Measurements from ENCODE around the gene SH2B3. TPM values are rescaled to one million over a fixed set of nuclear protein-coding genes. Genes with fewer than 3 reads are reported as not detected.

The SH2B3 gene
- total RNA-seq, 3 donors from 2014 or later (not counting 1 experiment from before 2014, with no cell fraction given), result 68.1 to 81.3 (median 68.4) TPM

DNA sequence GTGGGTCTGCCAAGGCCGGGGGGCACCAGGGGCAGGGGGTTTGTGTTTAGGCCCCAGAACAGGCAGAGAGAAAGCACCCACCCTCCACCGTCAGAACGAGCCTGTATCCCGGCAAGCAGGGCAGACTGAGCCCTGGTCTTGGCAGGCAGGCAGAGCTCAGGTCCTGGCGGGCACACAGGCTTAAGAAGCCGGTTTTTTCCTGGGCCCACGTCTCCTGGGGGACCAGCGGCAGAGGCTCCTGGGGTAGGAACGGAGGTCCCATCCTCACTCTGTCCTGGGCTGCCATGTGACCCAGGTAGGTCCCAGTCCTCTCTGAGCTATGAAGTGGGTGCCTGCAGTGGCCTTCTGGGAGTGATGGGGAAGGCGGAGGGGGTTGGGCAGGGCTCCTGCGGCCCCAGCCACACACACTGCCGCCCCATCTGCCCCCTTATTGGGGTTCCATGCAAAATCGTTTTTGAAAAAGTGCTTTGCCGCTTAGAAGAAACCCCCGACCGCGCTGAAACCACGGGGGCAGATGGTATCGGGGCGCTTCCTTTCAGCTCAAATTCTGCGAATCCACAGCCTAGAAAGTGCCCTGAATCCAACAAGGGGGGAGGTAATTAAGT, 24.2 kb downstream of the SH2B3 start:
- H3K27me3 Mint-ChIP-seq (ENCODE audit: low read depth in 2 of 2), result no peaks in the 10 kb centered on the region
- peak overlapping the region; percentile 10 for H3K4me3 ChIP-seq (ENCODE audit: low read length)

DNA sequence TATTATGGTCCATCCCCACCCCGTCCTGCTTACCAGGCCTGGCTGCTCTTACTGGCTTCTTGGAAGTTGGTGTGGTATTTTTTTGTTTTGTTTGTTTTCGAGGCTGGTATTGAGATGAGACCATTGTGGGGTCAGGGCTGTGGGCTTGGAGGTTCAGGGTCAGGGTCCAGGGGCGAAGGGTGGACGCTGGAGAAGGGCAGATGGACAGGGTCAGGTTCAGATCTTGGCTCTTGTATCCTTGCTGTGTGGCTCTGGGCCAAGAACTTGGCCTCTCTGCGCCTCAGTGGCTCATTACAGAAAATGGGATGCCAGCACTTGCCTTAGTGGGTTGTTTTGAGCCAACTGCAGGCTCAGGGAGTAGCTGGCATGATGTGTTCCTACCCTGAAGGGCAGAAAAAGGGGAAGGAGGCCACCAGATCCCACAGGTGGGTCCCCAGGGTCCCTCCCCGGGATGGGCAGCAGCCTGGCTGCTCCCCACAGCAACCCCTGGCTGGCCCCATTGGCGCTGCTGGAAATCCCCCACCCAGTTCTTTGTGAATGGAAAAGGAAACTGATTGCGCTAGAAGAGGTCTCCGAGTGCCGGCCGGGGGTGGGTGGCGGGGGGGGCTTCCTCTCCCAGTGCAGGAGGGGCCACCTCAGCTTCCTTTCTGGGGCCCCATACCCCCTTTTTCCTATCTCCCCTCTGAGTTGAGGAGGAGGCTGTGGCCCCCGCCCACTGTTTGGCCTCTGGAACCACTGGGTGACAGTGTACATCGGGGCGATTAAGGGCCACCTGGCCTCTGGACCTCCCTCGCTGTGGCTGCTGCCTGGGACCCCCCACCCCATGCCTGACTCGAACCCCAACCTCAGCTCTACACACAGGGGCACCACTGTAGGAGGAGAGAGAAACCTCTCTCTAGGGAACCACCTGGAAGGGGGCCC, 25.0 kb downstream of the SH2B3 start:
- intact Hi-C loops (cut with micrococcal nuclease), result loop anchor here (1.0 to 10.0 kb wide), 2 partner anchors 24 to 1546 kb away; partner anchors contain the start of gene GLTP
- peaks cover 85 to 91% of the 10 kb centered on the region in 2 donors for H3K4me1 Mint-ChIP-seq
- Histone ChIP-seq H3K36me3 (ENCODE audit: control insufficient read depth, insufficient read depth, low read length) (no peaks in the 10 kb centered on the region), H3K9me3 (ENCODE audit: control insufficient read depth, insufficient read depth, low read length) (no peaks in the 10 kb centered on the region), H3K4me3 (ENCODE audit: low read length) (peak overlapping the region; percentile 10), H3K4me1 (ENCODE audit: control insufficient read depth, insufficient read depth, low read length) (peaks cover 98% of the 10 kb centered on the region), H3K27ac (ENCODE audit: low read length) (peak overlapping the region; percentile 97), H3K27me3 (ENCODE audit: control insufficient read depth, insufficient read depth, low read length) (no peaks in the 10 kb centered on the region)
- ATAC-seq (peak; percentile 16 to 47 (median 32)), DNase-seq (peak; percentile 73 to 89)
- no peaks in the 10 kb centered on the region for H3K9me3 Mint-ChIP-seq
- WGBS (ENCODE audit: insufficient coverage), result 6% methylated on average over 10 of the region's 17 CpGs
- H3K4me3 Mint-ChIP-seq, result peak overlapping the region; percentile 86
- no peaks in the 10 kb centered on the region for H3K36me3 Mint-ChIP-seq
- no peak for TF ChIP-seq CTCF (IDR thresholded peaks at IDR 0.05)
- H3K27me3 Mint-ChIP-seq (ENCODE audit: low read depth in 2 of 2), result no peaks in the 10 kb centered on the region
- H3K27ac Mint-ChIP-seq, result peak overlapping the region; percentile 96 to 100

More for the DNA sequence above, 24.2 kb downstream of the SH2B3 start:
- Histone ChIP-seq H3K27ac (ENCODE audit: low read length) (peak overlapping the region; percentile 97), H3K27me3 (ENCODE audit: control insufficient read depth, insufficient read depth, low read length) (no peaks in the 10 kb centered on the region), H3K36me3 (ENCODE audit: control insufficient read depth, insufficient read depth, low read length) (no peaks in the 10 kb centered on the region), H3K9me3 (ENCODE audit: control insufficient read depth, insufficient read depth, low read length) (no peaks in the 10 kb centered on the region), H3K4me1 (ENCODE audit: control insufficient read depth, insufficient read depth, low read length) (peaks cover 98% of the 10 kb centered on the region)
- no peaks in the 10 kb centered on the region for H3K9me3 Mint-ChIP-seq
- H3K4me3 Mint-ChIP-seq, result peak overlapping the region; percentile 86
- no peak for TF ChIP-seq CTCF (IDR thresholded peaks at IDR 0.05)
- peak; percentile 22 to 43 (median 28) for ATAC-seq
- H3K27ac Mint-ChIP-seq, result peak overlapping the region; percentile 96 to 100
- H3K36me3 Mint-ChIP-seq, result no peaks in the 10 kb centered on the region
- WGBS (ENCODE audit: insufficient coverage), result 5% methylated on average over 21 of the region's 21 CpGs
- DNase-seq, result peak; percentile 78 to 88
- H3K4me1 Mint-ChIP-seq, result peaks cover 85 to 91% of the 10 kb centered on the region in 2 donors
- intact Hi-C loops (cut with micrococcal nuclease), result loop anchor here (1.0 to 10.0 kb wide), 2 partner anchors 24 to 1545 kb away; partner anchors contain the start of gene GLTP

GRCh38 chr12:111431772-111432171, 26.0 kb downstream of the SH2B3 start:
- no peak overlapping the region for H3K4me3 ChIP-seq (ENCODE audit: low read length)
- H3K36me3 Mint-ChIP-seq, result no peaks in the 10 kb centered on the region

More at GRCh38 chr12:111431772-111432171, 26.0 kb downstream of the SH2B3 start:
- DNase-seq (no peak), ATAC-seq (no peak)
- H3K4me1 ChIP-seq (ENCODE audit: control insufficient read depth, insufficient read depth, low read length), result peaks cover 98% of the 10 kb centered on the region
- intact Hi-C loops (cut with micrococcal nuclease), result loop anchor here (10.0 kb wide), 1 partner anchor 1547 kb away; the partner anchor contains the start of gene GLTP
- TF ChIP-seq CTCF (IDR thresholded peaks at IDR 0.05), result no peak
- no peaks in the 10 kb centered on the region for H3K36me3 ChIP-seq (ENCODE audit: control insufficient read depth, insufficient read depth, low read length)
- H3K9me3 ChIP-seq (ENCODE audit: control insufficient read depth, insufficient read depth, low read length), result no peaks in the 10 kb centered on the region
- peak overlapping the region; percentile 86 for H3K4me3 Mint-ChIP-seq
- H3K27ac ChIP-seq (ENCODE audit: low read length), result peak overlapping the region; percentile 97
- H3K4me1 Mint-ChIP-seq, result peaks cover 85 to 91% of the 10 kb centered on the region in 2 donors
- WGBS (ENCODE audit: insufficient coverage), result 96% methylated on average over 6 of the region's 6 CpGs
- no peaks in the 10 kb centered on the region for H3K9me3 Mint-ChIP-seq
- H3K27me3 Mint-ChIP-seq (ENCODE audit: low read depth in 2 of 2), result no peaks in the 10 kb centered on the region
- H3K27ac Mint-ChIP-seq, result peak overlapping the region; percentile 96 to 100
- H3K27me3 ChIP-seq (ENCODE audit: control insufficient read depth, insufficient read depth, low read length), result no peaks in the 10 kb centered on the region

All from natural killer cell (primary cell).